Neuron (in vitro differentiated cells): ENCODE results near the gene SLC22A5.

ENCODE experiments used
- H2AFZ ChIP-seq: one replicate; pipeline ENCODE4 v1.6.1; 2013; ENCODE audit warnings: low read depth, mild to moderate bottlenecking, inconsistent platforms, low read length, moderate library complexity
- H3K27me3 ChIP-seq: one replicate; pipeline ENCODE4 v1.6.1; 2013; ENCODE audit warnings: low read length; ENCODE audit not compliant: insufficient read depth
- H3K36me3 ChIP-seq: one replicate; pipeline ENCODE4 v1.6.1; 2013; ENCODE audit warnings: low read length; ENCODE audit not compliant: insufficient read depth
- H3K4me1 ChIP-seq: one replicate; pipeline ENCODE4 v1.6.1; 2013; ENCODE audit warnings: low read length; ENCODE audit not compliant: insufficient read depth
- H3K4me3 ChIP-seq: 2 replicates; pipeline ENCODE4 v1.5.1; 2013; ENCODE audit warnings: mild to moderate bottlenecking, low read length, moderate library complexity
- H3K9me3 ChIP-seq: one replicate; pipeline ENCODE4 v1.6.1; 2013; ENCODE audit warnings: low read length

The SLC22A5 gene

DNA sequence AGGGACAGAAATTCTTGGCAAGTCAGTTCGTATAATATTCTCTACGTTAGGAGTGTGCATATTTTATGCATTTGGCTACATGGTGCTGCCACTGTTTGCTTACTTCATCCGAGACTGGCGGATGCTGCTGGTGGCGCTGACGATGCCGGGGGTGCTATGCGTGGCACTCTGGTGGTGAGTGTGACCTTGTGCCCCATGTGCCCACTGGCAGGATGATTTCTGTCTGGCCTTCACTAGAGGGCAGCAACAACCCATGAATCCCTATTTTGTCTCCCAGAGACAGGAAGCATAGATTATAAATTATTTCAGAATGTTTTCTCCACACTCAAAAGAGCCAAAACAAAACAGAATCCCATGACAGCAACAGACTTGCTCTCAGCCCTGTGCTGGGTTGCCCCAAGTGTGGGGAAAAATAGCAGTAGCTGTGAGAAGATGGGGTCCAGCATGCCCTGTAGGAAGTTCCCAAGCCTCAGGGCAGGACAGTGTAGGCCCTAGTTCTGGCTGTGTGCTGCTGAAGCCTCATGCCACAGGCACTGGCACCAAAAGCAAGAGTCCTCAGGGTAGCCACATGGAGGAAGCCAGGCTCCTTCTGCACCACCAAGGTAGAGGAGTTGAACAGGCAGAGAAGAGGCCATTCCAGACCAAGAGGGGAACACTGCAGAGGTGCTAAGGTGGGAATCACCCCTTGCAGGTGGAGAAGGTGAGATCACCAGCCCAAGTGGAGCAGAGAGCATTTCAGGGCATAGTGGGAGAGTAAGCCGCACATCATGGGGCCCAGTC, 16.0 kb downstream of the SLC22A5 start:
- Histone ChIP-seq H3K9me3 (no peaks in the 10 kb centered on the region), H3K27me3 (no peaks in the 10 kb centered on the region), H2AFZ (no peak overlapping the region), H3K4me3 (no peak overlapping the region), H3K4me1 (no peaks in the 10 kb centered on the region), H3K36me3 (no peaks in the 10 kb centered on the region)

- Histone ChIP-seq H3K4me3 (no peak overlapping the region), H3K4me1 (no peaks in the 10 kb centered on the region), H3K27me3 (no peaks in the 10 kb centered on the region), H3K9me3 (no peaks in the 10 kb centered on the region), H3K36me3 (no peaks in the 10 kb centered on the region), H2AFZ (no peak overlapping the region)
Measured at GRCh38 chr5:132386644-132387286, 17.3 kb downstream of the SLC22A5 start.

DNA sequence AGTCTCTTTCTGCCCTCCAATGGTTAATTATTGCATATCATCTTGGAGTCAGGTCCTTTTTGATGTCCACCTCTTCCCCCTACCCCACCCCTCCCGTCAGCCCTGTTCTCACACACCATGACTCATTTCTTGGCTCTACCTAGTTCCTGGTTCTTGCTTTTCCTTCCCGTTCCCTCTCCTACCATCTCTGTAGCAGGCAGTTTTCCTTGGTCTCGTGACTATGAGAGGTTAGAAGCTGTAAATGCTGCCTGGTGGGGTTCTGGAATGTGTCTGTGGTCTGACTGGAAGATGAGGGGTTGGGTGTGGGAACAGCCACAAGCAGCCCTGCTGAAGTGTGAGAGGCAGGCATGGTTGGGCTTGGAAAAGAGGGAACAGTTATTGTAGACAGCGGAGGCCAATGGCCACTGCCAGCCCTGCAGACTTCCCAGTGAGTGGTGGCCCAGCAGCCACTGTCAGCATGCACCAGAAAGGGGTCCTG, 18.2 kb downstream of the SLC22A5 start:
- H3K9me3 ChIP-seq = no peaks in the 10 kb centered on the region
- no peak overlapping the region for H2AFZ ChIP-seq
- no peaks in the 10 kb centered on the region for H3K4me1 ChIP-seq
- H3K4me3 ChIP-seq = no peak overlapping the region
- H3K36me3 ChIP-seq = no peaks in the 10 kb centered on the region
- no peaks in the 10 kb centered on the region for H3K27me3 ChIP-seq

- H3K27me3 ChIP-seq = no peaks in the 10 kb centered on the region
- no peaks in the 10 kb centered on the region for H3K9me3 ChIP-seq
- H3K4me1 ChIP-seq = no peaks in the 10 kb centered on the region
- no peak overlapping the region for H3K4me3 ChIP-seq
- no peaks in the 10 kb centered on the region for H3K36me3 ChIP-seq
- no peak overlapping the region for H2AFZ ChIP-seq
Measured at GRCh38 chr5:132388244-132389050, 18.9 kb downstream of the SLC22A5 start.

- H3K36me3 ChIP-seq = no peaks in the 10 kb centered on the region
- no peaks in the 10 kb centered on the region for H3K9me3 ChIP-seq
- no peaks in the 10 kb centered on the region for H3K27me3 ChIP-seq
- H2AFZ ChIP-seq = no peak overlapping the region
- no peaks in the 10 kb centered on the region for H3K4me1 ChIP-seq
- no peak overlapping the region for H3K4me3 ChIP-seq
Measured at GRCh38 chr5:132389051-132389331, 19.5 kb downstream of the SLC22A5 start.

DNA sequence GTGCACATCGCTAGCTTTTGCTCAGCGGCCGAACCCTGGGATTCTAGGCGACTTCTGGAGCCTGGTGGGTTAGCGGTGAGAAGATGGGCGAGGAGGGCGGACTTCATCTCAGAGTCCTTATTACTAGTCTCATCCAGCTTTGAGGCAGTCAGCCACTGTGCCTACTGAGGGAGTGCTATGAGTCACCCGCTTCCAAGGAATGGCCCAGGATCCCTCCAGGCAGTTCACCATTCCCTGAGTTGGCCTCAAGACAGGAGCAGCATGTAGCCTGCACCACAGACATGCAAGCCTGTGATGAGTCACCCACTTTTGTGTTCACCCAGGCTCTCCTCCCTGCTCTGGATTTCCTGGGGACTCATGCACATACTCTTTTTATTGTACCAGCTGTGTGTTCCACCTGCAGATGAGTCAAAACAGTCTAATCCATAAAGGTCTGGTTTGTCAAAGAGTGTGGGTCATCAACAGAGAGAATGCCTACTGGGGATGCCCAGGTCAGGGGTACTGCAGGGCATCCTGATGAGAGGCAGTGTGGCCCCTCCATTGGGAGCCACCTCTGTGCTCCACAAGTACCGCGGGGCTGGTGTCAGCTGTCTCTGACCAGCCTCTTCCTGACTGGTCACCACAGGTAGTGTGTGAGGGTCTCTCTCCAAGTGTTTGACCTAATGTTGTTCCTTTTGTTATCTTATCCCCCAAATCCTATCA, 20.2 kb downstream of the SLC22A5 start:
- Histone ChIP-seq H3K9me3 (no peaks in the 10 kb centered on the region), H3K4me1 (no peaks in the 10 kb centered on the region), H3K4me3 (no peak overlapping the region)

GRCh38 chr5:132391247-132391646, 21.7 kb downstream of the SLC22A5 start:
- no peaks in the 10 kb centered on the region for H3K4me1 ChIP-seq
- no peak overlapping the region for H3K4me3 ChIP-seq
- no peaks in the 10 kb centered on the region for H3K27me3 ChIP-seq
- H3K9me3 ChIP-seq = no peaks in the 10 kb centered on the region
- H2AFZ ChIP-seq = no peak overlapping the region
- H3K36me3 ChIP-seq = no peaks in the 10 kb centered on the region

More for the DNA sequence above, 20.2 kb downstream of the SLC22A5 start:
- Histone ChIP-seq H3K27me3 (no peaks in the 10 kb centered on the region), H2AFZ (no peak overlapping the region), H3K36me3 (no peaks in the 10 kb centered on the region)

GRCh38 chr5:132391870-132392269, 22.4 kb downstream of the SLC22A5 start:
- Histone ChIP-seq H3K9me3 (no peaks in the 10 kb centered on the region), H3K36me3 (no peaks in the 10 kb centered on the region), H3K27me3 (no peaks in the 10 kb centered on the region), H3K4me1 (no peaks in the 10 kb centered on the region), H2AFZ (no peak overlapping the region), H3K4me3 (no peak overlapping the region)

DNA sequence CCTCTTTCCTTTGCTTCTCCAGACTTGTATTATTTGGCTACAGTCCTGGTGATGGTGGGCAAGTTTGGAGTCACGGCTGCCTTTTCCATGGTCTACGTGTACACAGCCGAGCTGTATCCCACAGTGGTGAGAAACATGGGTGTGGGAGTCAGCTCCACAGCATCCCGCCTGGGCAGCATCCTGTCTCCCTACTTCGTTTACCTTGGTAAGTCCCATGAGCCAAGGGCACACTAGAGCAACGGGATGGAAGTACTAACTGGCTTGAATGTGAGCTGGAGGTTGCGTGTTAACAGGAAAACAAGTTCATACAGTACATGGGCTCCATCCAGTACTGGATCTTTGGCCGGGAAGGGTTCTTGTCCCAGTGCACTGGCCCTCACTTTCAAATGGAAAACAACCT, 22.9 kb downstream of the SLC22A5 start:
- Histone ChIP-seq H2AFZ (no peak overlapping the region), H3K9me3 (no peaks in the 10 kb centered on the region), H3K36me3 (no peaks in the 10 kb centered on the region), H3K4me3 (no peak overlapping the region), H3K4me1 (no peaks in the 10 kb centered on the region), H3K27me3 (no peaks in the 10 kb centered on the region)

- Histone ChIP-seq H2AFZ (no peak overlapping the region), H3K9me3 (no peaks in the 10 kb centered on the region), H3K4me1 (no peaks in the 10 kb centered on the region), H3K36me3 (no peaks in the 10 kb centered on the region), H3K27me3 (no peaks in the 10 kb centered on the region), H3K4me3 (no peak overlapping the region)
Measured at GRCh38 chr5:132392978-132393825, 23.7 kb downstream of the SLC22A5 start.

GRCh38 chr5:132394667-132395259, 25.3 kb downstream of the SLC22A5 start:
- Histone ChIP-seq H2AFZ (no peak overlapping the region), H3K4me1 (no peaks in the 10 kb centered on the region), H3K27me3 (no peaks in the 10 kb centered on the region), H3K9me3 (no peaks in the 10 kb centered on the region), H3K36me3 (no peaks in the 10 kb centered on the region), H3K4me3 (no peak overlapping the region)

DNA sequence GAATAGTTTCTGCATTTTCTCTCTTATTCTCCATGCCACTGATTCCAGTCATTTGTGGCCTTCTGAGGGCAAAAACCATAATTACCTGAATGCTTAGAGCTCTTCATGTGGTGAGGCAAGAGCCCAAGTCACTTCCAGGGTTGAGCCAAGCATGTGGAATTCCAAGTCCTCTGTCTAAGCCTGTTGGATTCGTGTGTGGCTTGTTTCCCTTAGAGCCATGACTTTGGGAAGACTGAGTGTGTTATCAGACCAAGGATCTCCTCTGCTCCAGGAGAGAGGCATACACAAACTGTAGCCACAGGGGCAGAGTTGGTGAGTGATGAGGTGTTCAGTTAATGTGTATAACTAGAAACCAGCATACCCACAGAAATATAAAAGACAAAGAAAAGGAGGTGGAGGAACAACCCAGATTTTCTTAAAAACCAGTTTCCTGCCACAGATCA, 27.1 kb downstream of the SLC22A5 start:
- no peaks in the 10 kb centered on the region for H3K27me3 ChIP-seq
- no peaks in the 10 kb centered on the region for H3K4me1 ChIP-seq
- no peaks in the 10 kb centered on the region for H3K9me3 ChIP-seq
- H3K36me3 ChIP-seq = no peaks in the 10 kb centered on the region
- H3K4me3 ChIP-seq = no peak overlapping the region
- H2AFZ ChIP-seq = no peak overlapping the region
